ENCODE results near the gene PLD1.
"Not testable (repeated sequence)": the region's sequence is repeated elsewhere in the genome, so short reads cannot be mapped to it uniquely, and the experiment has no call there.

Gene PLD1, protein sequence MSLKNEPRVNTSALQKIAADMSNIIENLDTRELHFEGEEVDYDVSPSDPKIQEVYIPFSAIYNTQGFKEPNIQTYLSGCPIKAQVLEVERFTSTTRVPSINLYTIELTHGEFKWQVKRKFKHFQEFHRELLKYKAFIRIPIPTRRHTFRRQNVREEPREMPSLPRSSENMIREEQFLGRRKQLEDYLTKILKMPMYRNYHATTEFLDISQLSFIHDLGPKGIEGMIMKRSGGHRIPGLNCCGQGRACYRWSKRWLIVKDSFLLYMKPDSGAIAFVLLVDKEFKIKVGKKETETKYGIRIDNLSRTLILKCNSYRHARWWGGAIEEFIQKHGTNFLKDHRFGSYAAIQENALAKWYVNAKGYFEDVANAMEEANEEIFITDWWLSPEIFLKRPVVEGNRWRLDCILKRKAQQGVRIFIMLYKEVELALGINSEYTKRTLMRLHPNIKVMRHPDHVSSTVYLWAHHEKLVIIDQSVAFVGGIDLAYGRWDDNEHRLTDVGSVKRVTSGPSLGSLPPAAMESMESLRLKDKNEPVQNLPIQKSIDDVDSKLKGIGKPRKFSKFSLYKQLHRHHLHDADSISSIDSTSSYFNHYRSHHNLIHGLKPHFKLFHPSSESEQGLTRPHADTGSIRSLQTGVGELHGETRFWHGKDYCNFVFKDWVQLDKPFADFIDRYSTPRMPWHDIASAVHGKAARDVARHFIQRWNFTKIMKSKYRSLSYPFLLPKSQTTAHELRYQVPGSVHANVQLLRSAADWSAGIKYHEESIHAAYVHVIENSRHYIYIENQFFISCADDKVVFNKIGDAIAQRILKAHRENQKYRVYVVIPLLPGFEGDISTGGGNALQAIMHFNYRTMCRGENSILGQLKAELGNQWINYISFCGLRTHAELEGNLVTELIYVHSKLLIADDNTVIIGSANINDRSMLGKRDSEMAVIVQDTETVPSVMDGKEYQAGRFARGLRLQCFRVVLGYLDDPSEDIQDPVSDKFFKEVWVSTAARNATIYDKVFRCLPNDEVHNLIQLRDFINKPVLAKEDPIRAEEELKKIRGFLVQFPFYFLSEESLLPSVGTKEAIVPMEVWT

DNA sequence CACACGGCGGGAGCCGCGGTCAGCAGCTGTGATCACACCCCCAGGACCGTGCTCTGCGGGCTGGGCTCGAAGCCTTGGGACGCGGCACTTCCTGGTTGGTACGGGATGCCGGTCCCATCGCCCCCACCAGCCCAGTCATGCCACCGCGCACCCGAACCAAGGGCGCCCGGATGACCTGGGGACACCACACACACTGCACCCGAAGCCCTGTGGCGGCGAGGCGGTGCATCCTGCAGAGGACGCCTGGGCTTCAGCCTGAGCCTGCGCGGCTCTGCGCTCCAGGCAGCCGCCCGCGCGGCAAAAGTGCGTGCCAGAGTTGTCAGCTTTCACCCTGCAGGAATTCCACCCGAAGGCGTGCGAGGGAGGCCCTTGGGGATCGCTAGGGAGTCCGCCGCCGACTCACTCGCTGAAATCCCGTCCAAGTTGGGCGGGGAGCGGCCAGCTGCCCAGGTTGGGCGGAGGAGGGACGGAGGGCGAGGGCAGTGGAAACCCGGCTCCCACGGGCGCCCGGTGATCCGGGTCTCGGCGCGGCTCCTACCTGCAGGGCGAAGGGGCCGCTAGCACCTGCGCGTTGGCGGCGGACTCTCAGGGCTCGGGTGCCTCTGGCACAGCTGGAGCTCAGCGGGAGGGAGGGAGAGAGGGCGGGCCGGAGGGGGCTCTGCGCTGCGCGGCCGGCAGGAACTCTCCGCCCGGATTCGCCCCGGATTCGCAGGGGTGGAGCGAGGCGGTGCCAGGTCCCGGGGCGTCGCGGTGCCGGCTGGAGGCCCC is at the start of gene PLD1:
Gene PLD1, minus strand, starts transcription at position 623 of the 768 bp plus-strand sequence. CDS start 72,432 bp downstream, outside the sequence.
- Mint-ChIP-seq H3K4me3 (peak within 1 kb of the TSS; percentile 88), H3K9me3 (ENCODE audit: low read depth) (no peaks in the 10 kb centered on the region), H3K27me3 (peaks cover 32% of the 10 kb centered on the region)

GRCh38 chr3:171858770-171859169 is 48.5 kb upstream of the PLD1 start:
- H3K4me1 Mint-ChIP-seq (ENCODE audit: low read depth); H3K36me3 Mint-ChIP-seq; H3K27ac Mint-ChIP-seq; H3K27me3 Mint-ChIP-seq; H3K4me3 Mint-ChIP-seq; H3K9me3 Mint-ChIP-seq (ENCODE audit: low read depth): not testable (repeated sequence)

More for the DNA sequence above, at the start of gene PLD1:
- H3K36me3 Mint-ChIP-seq: no peaks in the 10 kb centered on the region
- peaks cover 15% of the 10 kb centered on the region for H3K4me1 Mint-ChIP-seq (ENCODE audit: low read depth)
- no peak within 1 kb of the TSS for H3K27ac Mint-ChIP-seq

- Mint-ChIP-seq H3K27ac (no peak overlapping the region), H3K36me3 (peaks cover 3% of the 10 kb centered on the region), H3K27me3 (peaks cover 5% of the 10 kb centered on the region), H3K4me1 (ENCODE audit: low read depth) (no peaks in the 10 kb centered on the region), H3K9me3 (ENCODE audit: low read depth) (peaks cover 13% of the 10 kb centered on the region), H3K4me3 (no peak overlapping the region)
These were observed 44.5 kb upstream of the PLD1 start for GRCh38 chr3:171854649-171855305.

DNA sequence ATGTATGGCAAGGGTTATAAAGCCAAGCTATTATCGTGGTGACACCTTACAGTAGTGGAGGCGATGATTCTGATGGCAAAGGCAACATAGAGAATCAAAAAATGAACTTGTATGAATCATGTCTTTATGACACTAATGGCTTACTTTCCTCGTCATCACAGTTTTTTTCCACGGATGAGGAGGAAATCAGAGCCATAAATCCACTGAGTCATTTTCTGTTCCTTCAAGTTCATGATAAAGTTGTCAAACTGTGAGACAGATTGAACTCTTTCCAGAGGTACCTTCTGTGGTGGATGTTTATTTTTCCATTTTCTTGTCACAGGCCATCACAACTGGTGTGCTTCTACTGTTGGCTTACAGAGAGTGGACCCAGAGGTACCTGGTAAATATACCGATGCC is 41.4 kb upstream of the PLD1 start:
- Mint-ChIP-seq H3K27me3 (peaks cover 5% of the 10 kb centered on the region), H3K4me3 (no peak overlapping the region), H3K36me3 (peaks cover 3% of the 10 kb centered on the region), H3K27ac (no peak overlapping the region), H3K4me1 (ENCODE audit: low read depth) (peaks cover 6% of the 10 kb centered on the region), H3K9me3 (ENCODE audit: low read depth) (peaks cover 13% of the 10 kb centered on the region)

GRCh38 chr3:171850960-171851659 is 40.8 kb upstream of the PLD1 start:
- Mint-ChIP-seq H3K4me1 (ENCODE audit: low read depth) (peaks cover 11% of the 10 kb centered on the region), H3K4me3 (no peak overlapping the region), H3K27me3 (peaks cover 5% of the 10 kb centered on the region), H3K9me3 (ENCODE audit: low read depth) (peaks cover 13% of the 10 kb centered on the region), H3K36me3 (peaks cover 3% of the 10 kb centered on the region), H3K27ac (no peak overlapping the region)

DNA sequence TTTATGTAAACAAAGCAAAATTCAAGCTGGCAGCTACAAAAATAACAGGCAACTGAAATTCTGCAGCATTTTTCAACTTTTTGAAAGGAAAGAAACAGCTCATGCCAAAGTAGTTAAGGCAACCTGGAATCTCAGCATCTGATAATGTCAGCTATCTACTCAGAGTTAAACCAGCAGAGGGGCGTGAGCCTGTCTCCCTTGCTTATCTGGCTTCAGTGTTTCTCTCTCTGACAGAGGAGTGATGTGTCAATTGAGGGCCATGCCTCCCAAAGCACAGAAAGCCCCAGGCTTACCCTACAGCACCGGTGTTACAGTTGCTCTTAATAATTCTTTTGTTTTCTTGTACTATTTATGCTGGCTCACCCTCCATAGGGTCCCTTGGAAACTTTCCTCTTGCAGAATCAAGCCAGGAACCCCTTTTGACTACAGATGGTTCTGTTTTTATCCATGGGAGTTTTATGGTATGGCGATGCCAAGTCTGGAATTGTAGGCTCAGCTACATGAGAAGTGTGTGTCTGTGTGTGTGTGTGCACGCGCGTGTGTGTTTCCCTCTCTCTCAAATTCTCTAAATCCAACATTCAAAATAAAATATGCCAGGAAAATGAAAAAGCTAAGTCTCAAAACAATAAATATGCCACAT is 40.2 kb upstream of the PLD1 start:
- Mint-ChIP-seq H3K27me3 (peaks cover 5% of the 10 kb centered on the region), H3K4me1 (ENCODE audit: low read depth) (peaks cover 15% of the 10 kb centered on the region), H3K4me3 (no peak overlapping the region), H3K27ac (no peak overlapping the region), H3K9me3 (ENCODE audit: low read depth) (peaks cover 13% of the 10 kb centered on the region), H3K36me3 (peaks cover 3% of the 10 kb centered on the region)

DNA sequence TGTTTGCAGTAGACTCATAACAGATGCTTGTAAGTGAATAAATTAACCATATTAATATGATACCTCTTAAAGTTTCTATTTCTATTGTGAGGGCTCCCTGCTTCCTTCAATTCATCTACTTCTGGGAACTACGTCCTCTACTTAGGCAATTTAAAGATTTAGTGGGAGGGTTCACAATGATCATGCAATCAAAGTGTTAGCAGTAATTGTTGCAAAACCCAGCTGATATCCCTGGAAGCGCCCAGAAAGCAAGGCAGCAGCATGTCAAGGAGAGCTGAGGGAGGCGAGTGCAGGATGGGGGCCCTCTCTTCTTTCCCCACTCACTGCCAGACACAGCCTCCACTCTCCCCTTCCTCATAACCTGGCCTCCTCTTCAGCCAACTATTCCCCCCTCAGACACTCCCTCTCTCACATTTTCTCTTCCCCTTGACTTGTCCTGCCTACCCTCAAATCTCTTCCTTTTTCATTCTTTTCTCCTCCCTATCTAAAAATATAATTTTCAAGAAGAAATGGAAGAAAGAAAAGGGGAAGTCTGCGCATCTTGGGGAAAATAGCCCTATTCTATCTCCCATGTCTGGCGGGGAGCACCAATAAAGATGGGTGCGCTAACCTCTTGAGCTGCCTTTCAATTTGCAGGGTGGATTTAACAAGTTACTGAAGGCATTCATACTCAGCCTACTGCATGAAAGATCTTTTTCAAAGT is 39.5 kb upstream of the PLD1 start:
- peaks cover 3% of the 10 kb centered on the region for H3K36me3 Mint-ChIP-seq
- peaks cover 13% of the 10 kb centered on the region for H3K9me3 Mint-ChIP-seq (ENCODE audit: low read depth)
- peaks cover 5% of the 10 kb centered on the region for H3K27me3 Mint-ChIP-seq

DNA sequence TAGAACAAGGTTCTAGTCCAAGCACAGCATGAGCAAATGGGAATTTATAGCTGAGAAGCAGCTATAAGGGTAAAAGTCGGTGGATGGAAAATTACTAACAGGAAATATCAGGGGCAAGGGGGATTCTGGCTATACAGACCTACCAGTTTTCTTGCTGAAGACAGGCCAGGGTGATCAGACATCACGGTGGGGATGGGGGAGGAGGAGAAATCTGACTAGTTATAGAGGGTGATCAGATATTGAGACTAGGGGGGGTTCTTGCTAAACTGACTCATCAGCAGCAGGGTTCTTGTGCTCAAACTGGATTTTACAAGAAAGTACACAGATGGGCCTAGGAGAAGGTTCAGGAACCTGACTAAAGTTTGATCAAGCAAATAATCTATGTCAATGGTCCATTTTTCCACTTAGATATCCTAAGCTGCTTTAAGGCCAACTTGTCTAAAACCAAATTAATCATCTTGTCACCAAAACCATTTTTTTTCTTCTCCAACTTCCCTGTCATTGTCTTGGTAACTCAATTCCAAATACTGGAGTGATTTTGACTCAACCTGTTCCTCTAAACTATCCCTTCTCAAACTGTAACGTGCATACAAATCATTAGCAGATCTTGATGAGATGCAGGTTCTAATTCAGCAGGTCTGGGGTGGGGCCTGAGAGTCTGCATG is 37.4 kb upstream of the PLD1 start:
- H3K36me3 Mint-ChIP-seq: no peaks in the 10 kb centered on the region
- no peak overlapping the region for H3K27ac Mint-ChIP-seq
- peaks cover 3% of the 10 kb centered on the region for H3K27me3 Mint-ChIP-seq
- H3K9me3 Mint-ChIP-seq (ENCODE audit: low read depth): no peaks in the 10 kb centered on the region
- no peak overlapping the region for H3K4me3 Mint-ChIP-seq
- H3K4me1 Mint-ChIP-seq (ENCODE audit: low read depth): peaks cover 15% of the 10 kb centered on the region

More for the DNA sequence above, 39.5 kb upstream of the PLD1 start:
- peaks cover 15% of the 10 kb centered on the region for H3K4me1 Mint-ChIP-seq (ENCODE audit: low read depth)
- H3K4me3 Mint-ChIP-seq: no peak overlapping the region
- H3K27ac Mint-ChIP-seq: no peak overlapping the region

- H3K27ac Mint-ChIP-seq: no peak overlapping the region
- peaks cover 3% of the 10 kb centered on the region for H3K27me3 Mint-ChIP-seq
- H3K4me1 Mint-ChIP-seq (ENCODE audit: low read depth): peaks cover 15% of the 10 kb centered on the region
- no peaks in the 10 kb centered on the region for H3K9me3 Mint-ChIP-seq (ENCODE audit: low read depth)
- H3K36me3 Mint-ChIP-seq: no peaks in the 10 kb centered on the region
- H3K4me3 Mint-ChIP-seq: no peak overlapping the region
These were observed 36.9 kb upstream of the PLD1 start for GRCh38 chr3:171847133-171847532.

DNA sequence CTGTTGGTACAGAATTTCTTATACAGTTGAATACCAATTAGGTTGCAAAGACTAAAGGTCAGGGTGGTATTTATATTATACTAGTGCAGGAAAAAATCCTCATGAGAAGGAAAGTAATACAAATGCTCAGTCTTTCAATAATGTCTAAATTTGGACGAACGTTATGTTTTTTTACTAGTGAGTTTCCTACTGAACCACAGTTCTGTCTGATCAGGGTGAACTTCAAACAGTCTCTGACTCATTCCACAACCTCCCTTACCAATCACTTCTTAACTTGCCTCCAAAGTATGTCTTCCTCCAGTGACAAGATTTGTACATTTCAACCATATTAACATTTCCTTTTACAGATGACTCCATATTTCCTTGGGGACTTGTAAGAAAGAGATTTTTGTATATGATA is 36.3 kb upstream of the PLD1 start:
- Mint-ChIP-seq H3K27me3 (peaks cover 3% of the 10 kb centered on the region), H3K27ac (no peak overlapping the region), H3K36me3 (no peaks in the 10 kb centered on the region), H3K9me3 (ENCODE audit: low read depth) (no peaks in the 10 kb centered on the region), H3K4me3 (no peak overlapping the region), H3K4me1 (ENCODE audit: low read depth) (peaks cover 15% of the 10 kb centered on the region)

DNA sequence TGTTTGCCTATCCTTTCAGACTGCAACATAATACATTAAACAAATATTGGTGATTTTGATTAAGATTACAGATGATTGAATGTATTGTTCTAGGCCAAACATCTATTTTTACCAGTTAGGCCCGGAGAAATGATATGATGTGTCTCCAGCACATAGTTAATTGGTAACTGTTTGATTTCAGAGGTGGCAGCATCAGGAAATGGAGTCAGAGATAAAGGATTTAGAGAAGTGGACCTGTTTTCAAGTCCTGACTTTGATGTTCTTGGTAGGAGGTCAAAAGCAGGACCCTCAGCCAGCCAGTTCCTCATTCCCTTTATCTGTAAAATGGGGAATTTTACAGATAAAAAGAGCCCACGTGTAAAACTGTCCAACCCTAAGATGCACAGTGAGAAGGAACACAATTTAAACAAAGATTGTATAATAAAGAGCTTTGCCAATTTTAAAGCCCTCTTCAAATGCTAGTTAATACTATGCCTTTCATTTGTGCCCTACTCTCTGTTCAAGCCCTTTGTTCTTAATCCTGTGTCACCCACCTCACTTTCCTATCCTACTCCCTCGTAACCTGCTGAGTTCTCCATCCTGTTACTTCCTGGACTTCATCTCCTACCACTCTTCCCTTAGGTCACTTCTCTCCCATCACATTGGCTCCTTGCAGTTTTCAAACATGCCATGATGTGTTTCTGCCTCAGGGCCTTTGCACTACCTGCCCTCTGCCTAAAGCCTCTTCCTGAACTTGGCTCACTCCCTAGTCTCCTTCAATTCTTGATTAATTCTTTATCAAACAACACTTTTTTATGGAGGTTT is 35.4 kb upstream of the PLD1 start:
- H3K27me3 Mint-ChIP-seq: peaks cover 3% of the 10 kb centered on the region
- H3K4me1 Mint-ChIP-seq (ENCODE audit: low read depth): peaks cover 15% of the 10 kb centered on the region
- H3K27ac Mint-ChIP-seq: peak overlapping the region; percentile 1
- H3K36me3 Mint-ChIP-seq: no peaks in the 10 kb centered on the region
- H3K9me3 Mint-ChIP-seq (ENCODE audit: low read depth): no peaks in the 10 kb centered on the region
- no peak overlapping the region for H3K4me3 Mint-ChIP-seq

- no peak overlapping the region for H3K4me3 Mint-ChIP-seq
- H3K9me3 Mint-ChIP-seq (ENCODE audit: low read depth): no peaks in the 10 kb centered on the region
- no peak overlapping the region for H3K27ac Mint-ChIP-seq
These were observed 34.6 kb upstream of the PLD1 start for GRCh38 chr3:171844873-171845272.

More at GRCh38 chr3:171844873-171845272, 34.6 kb upstream of the PLD1 start:
- Mint-ChIP-seq H3K27me3 (peaks cover under 1% of the 10 kb centered on the region), H3K36me3 (no peaks in the 10 kb centered on the region), H3K4me1 (ENCODE audit: low read depth) (peaks cover 15% of the 10 kb centered on the region)
